HG03039 (cell line): ENCODE results near the gene BAHCC1.

ENCODE experiments used
- ATAC-seq: cut with Tn5 transposase; IDR thresholded peaks from one replicate; pipeline ENCODE4 v1.9.1; 2021; ENCODE audit warnings: mild to moderate bottlenecking, moderate library complexity; ENCODE audit not compliant: unreplicated experiment

The BAHCC1 gene

GRCh38 chr17:81440051-81440471 lies 44.8 kb downstream of the BAHCC1 start:
- ATAC-seq: no peak

- ATAC-seq: no peak
Observed at GRCh38 chr17:81440511-81441244, 45.4 kb downstream of the BAHCC1 start.

- ATAC-seq: no peak
Observed at GRCh38 chr17:81442791-81443190, 47.5 kb downstream of the BAHCC1 start.

- no peak for ATAC-seq
Observed at GRCh38 chr17:81443269-81443668, 48.0 kb downstream of the BAHCC1 start.

GRCh38 chr17:81444610-81445339 lies 49.5 kb downstream of the BAHCC1 start:
- no peak for ATAC-seq

GRCh38 chr17:81445642-81446503 lies 50.6 kb downstream of the BAHCC1 start:
- ATAC-seq: no peak

- no peak for ATAC-seq
Observed at GRCh38 chr17:81447331-81447933, 52.2 kb downstream of the BAHCC1 start.

GRCh38 chr17:81448442-81448841 lies 53.2 kb downstream of the BAHCC1 start:
- no peak for ATAC-seq

GRCh38 chr17:81448950-81449349 lies 53.7 kb downstream of the BAHCC1 start:
- no peak for ATAC-seq

GRCh38 chr17:81449351-81449750 lies 54.1 kb downstream of the BAHCC1 start:
- no peak for ATAC-seq

GRCh38 chr17:81451823-81452222 lies 56.6 kb downstream of the BAHCC1 start:
- no peak for ATAC-seq

GRCh38 chr17:81452551-81452950 lies 57.3 kb downstream of the BAHCC1 start:
- ATAC-seq: no peak

- no peak for ATAC-seq
Observed at GRCh38 chr17:81453076-81453475, 57.8 kb downstream of the BAHCC1 start.

GRCh38 chr17:81453712-81454111 lies 58.5 kb downstream of the BAHCC1 start:
- ATAC-seq: no peak

GRCh38 chr17:81454473-81454872 lies 59.2 kb downstream of the BAHCC1 start:
- ATAC-seq: no peak

GRCh38 chr17:81455387-81455786 lies 60.1 kb downstream of the BAHCC1 start:
- ATAC-seq: no peak

- no peak for ATAC-seq
Observed at GRCh38 chr17:81456091-81456490, 60.8 kb downstream of the BAHCC1 start.

GRCh38 chr17:81456798-81457197 lies 61.5 kb downstream of the BAHCC1 start:
- no peak for ATAC-seq

GRCh38 chr17:81457401-81457800 lies 62.1 kb downstream of the BAHCC1 start:
- no peak for ATAC-seq

- ATAC-seq: no peak
Observed at GRCh38 chr17:81457917-81458555, 62.8 kb downstream of the BAHCC1 start.

GRCh38 chr17:81458628-81459027 lies 63.4 kb downstream of the BAHCC1 start:
- ATAC-seq: no peak
